H1 (cell line): ENCODE measurements around the gene GNL2. TPM values are rescaled to one million over a fixed set of nuclear protein-coding genes. Genes with fewer than 3 reads are reported as not detected.

Experiments
- CREB1 ChIP-seq: IDR thresholded peaks from 2 replicates; pipeline ENCODE4 v1.6.1; 2012; ENCODE audit warnings: inconsistent platforms
- SAP30 ChIP-seq: fragments of 300-600 bp; sonication (generic); IDR thresholded peaks from 2 replicates; pipeline ENCODE4 v1.7.1; 2012; ENCODE audit warnings: low read length, moderate library complexity, mild to moderate bottlenecking, inconsistent platforms; ENCODE audit not compliant: insufficient read depth, insufficient replicate concordance
- polyA plus RNA-seq, 7 experiments: library from polyadenylated mRNA; depleted of rRNA in 3 of 7; stranded (reverse) in 5 of 7; unstranded in 2 of 7; fragments of >200 nt in 5 of 7; fragments of 200-250 nt in 2 of 7; gene quantifications; 1 replicate in 5 of 7; 2 replicates in 1 of 7; 4 replicates in 1 of 7; pipeline versions ENCODE4 v1.2.1 to v1.2.3, GENCODE V29; 2011 to 2013; ENCODE audit warnings: missing spikeins in 2 of 7, mixed read lengths in 2 of 7
- total RNA-seq: library from RNA; stranded (reverse); fragmentation: NEBNext Ultra II Directional; extraction: Animal tissue kit (Norgen Biotek cat#: 25700); gene quantifications from 2 replicates; pipeline ENCODE4 v1.2.1, GENCODE V29; 2021
- TF ChIP-seq, protein P1 (sequence below): IDR thresholded peaks from 2 replicates; pipeline ENCODE4 v1.6.1; 2012; ENCODE audit warnings: inconsistent platforms
- TF ChIP-seq, protein P2 (sequence below): fragments of 300-600 bp; sonication (generic); IDR thresholded peaks from 2 replicates; pipeline ENCODE4 v1.7.1; 2012; ENCODE audit warnings: low read length, moderate library complexity, mild to moderate bottlenecking, inconsistent platforms; ENCODE audit not compliant: insufficient replicate concordance

GNL2 gene
- total and polyA plus RNA-seq, 2 of the 8 experiments (the other 6 are each of a cell fraction or from before 2014, with no cell fraction given), result 22.2 to 88.3 TPM

DNA sequence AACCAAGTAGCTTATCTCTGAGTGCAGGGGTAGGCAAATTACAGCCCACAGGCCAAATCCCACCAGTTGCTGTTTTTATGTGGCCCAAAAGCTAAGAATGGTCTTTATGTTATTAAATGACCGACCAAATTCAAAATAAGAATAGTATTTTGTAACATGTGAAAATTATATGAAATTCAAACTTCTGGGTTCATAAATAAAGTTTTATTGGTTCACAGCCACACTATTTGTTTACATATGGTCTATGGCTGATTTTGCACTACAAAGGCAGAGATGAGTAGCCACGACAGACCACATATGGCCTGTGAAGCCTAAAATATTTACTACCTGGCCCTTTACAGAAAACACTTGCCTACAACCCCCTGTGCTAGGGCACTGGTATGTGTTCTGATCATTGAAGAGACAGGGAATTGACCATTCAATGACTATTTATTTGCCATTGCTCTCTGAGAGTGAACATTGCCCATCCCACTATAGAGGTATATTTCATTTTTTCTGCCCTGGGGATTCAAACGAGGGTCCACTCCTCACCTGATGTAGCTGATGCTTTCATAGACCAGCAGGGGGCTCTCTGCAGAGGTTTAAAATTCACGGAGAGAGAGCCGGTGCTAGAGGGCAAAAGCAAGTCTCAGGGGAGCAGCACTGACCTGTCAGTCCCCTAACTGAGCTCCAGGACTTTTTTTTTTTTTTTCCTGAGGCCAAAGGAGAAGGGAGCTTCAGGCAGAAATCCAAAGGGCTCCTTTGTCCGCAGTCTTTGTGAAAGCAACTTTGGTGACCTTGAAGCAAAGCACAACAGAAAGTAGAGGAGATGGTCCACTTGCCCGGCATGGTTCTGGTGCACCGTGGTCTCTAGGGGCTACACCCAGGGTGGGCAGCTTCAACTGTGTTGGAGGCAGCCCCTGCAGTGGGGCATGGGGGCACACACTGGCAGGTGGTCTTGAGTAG lies 7.3 kb upstream of the GNL2 start (continued):
- TF ChIP-seq, protein P1, sequence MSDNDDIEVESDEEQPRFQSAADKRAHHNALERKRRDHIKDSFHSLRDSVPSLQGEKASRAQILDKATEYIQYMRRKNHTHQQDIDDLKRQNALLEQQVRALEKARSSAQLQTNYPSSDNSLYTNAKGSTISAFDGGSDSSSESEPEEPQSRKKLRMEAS, result no peak
- TF ChIP-seq CREB1 (no peak), SAP30 (no peak)
- TF ChIP-seq, protein P2, sequence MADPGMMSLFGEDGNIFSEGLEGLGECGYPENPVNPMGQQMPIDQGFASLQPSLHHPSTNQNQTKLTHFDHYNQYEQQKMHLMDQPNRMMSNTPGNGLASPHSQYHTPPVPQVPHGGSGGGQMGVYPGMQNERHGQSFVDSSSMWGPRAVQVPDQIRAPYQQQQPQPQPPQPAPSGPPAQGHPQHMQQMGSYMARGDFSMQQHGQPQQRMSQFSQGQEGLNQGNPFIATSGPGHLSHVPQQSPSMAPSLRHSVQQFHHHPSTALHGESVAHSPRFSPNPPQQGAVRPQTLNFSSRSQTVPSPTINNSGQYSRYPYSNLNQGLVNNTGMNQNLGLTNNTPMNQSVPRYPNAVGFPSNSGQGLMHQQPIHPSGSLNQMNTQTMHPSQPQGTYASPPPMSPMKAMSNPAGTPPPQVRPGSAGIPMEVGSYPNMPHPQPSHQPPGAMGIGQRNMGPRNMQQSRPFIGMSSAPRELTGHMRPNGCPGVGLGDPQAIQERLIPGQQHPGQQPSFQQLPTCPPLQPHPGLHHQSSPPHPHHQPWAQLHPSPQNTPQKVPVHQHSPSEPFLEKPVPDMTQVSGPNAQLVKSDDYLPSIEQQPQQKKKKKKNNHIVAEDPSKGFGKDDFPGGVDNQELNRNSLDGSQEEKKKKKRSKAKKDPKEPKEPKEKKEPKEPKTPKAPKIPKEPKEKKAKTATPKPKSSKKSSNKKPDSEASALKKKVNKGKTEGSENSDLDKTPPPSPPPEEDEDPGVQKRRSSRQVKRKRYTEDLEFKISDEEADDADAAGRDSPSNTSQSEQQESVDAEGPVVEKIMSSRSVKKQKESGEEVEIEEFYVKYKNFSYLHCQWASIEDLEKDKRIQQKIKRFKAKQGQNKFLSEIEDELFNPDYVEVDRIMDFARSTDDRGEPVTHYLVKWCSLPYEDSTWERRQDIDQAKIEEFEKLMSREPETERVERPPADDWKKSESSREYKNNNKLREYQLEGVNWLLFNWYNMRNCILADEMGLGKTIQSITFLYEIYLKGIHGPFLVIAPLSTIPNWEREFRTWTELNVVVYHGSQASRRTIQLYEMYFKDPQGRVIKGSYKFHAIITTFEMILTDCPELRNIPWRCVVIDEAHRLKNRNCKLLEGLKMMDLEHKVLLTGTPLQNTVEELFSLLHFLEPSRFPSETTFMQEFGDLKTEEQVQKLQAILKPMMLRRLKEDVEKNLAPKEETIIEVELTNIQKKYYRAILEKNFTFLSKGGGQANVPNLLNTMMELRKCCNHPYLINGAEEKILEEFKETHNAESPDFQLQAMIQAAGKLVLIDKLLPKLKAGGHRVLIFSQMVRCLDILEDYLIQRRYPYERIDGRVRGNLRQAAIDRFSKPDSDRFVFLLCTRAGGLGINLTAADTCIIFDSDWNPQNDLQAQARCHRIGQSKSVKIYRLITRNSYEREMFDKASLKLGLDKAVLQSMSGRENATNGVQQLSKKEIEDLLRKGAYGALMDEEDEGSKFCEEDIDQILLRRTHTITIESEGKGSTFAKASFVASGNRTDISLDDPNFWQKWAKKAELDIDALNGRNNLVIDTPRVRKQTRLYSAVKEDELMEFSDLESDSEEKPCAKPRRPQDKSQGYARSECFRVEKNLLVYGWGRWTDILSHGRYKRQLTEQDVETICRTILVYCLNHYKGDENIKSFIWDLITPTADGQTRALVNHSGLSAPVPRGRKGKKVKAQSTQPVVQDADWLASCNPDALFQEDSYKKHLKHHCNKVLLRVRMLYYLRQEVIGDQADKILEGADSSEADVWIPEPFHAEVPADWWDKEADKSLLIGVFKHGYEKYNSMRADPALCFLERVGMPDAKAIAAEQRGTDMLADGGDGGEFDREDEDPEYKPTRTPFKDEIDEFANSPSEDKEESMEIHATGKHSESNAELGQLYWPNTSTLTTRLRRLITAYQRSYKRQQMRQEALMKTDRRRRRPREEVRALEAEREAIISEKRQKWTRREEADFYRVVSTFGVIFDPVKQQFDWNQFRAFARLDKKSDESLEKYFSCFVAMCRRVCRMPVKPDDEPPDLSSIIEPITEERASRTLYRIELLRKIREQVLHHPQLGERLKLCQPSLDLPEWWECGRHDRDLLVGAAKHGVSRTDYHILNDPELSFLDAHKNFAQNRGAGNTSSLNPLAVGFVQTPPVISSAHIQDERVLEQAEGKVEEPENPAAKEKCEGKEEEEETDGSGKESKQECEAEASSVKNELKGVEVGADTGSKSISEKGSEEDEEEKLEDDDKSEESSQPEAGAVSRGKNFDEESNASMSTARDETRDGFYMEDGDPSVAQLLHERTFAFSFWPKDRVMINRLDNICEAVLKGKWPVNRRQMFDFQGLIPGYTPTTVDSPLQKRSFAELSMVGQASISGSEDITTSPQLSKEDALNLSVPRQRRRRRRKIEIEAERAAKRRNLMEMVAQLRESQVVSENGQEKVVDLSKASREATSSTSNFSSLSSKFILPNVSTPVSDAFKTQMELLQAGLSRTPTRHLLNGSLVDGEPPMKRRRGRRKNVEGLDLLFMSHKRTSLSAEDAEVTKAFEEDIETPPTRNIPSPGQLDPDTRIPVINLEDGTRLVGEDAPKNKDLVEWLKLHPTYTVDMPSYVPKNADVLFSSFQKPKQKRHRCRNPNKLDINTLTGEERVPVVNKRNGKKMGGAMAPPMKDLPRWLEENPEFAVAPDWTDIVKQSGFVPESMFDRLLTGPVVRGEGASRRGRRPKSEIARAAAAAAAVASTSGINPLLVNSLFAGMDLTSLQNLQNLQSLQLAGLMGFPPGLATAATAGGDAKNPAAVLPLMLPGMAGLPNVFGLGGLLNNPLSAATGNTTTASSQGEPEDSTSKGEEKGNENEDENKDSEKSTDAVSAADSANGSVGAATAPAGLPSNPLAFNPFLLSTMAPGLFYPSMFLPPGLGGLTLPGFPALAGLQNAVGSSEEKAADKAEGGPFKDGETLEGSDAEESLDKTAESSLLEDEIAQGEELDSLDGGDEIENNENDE, result no peak
- TF ChIP-seq, all 59 proteins: peak for 2
